Activated CD4-positive, alpha-beta T cell treated with anti-CD3 and anti-CD28 coated beads, Interleukin-2, amount 50 U/mL, for 24 hours (primary cell): ENCODE measurements around the gene POFUT2.

Source experiments
- DNase-seq, 2 donors: peaks; one replicate each; pipeline ENCODE4 v3.0.0-alpha.2; 2020; ENCODE audit warnings: low read depth in 1 of 2, low spot score in 1 of 2

The POFUT2 gene, protein sequence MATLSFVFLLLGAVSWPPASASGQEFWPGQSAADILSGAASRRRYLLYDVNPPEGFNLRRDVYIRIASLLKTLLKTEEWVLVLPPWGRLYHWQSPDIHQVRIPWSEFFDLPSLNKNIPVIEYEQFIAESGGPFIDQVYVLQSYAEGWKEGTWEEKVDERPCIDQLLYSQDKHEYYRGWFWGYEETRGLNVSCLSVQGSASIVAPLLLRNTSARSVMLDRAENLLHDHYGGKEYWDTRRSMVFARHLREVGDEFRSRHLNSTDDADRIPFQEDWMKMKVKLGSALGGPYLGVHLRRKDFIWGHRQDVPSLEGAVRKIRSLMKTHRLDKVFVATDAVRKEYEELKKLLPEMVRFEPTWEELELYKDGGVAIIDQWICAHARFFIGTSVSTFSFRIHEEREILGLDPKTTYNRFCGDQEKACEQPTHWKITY

DNA sequence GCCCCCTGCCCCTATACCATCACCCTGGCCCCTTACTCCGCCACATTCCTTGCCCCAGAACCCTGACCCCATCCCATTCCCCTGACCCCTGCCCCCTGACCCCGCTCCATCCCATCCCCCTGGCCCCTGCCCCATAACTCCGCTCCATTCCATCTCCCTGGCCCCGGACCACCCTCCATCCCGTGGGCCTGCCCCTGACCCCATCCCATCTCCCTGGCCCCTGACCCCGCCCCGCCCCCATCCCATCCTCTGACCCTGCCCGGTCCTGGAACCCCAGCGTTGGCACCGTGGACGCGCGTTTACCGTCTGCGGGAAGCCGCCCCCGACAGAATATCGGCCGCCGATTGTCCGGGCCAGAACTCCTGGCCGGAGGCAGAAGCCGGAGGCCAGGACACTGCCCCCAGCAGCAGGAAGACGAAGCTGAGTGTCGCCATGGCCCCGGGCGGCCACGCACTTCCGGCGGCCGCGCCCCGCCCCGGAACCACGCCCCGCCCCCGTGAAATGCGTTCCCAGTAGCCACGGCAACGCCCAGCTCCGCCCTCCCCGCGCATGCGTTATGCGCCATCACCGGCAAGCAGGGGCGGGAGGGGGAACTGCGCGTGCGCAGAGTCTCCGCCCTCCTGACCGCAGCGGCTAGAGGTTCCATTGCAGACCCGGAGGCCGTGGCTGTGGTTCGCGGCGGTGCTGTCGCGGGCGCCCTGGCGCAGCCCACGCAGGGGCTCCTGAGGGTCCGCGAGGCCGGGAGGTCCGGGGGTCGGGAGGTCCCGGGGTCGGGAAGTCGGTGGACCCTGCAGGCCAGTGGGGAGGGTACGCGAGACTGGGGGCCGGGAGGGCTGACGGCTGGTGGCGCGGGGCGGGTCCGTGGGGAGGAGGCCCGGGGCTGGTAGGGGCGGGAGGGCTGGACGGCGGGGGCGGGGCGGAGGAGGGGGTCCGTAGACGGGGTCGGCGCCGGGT lies at the start of gene POFUT2:
Gene POFUT2 (minus strand): TSS at position 458 of the 954 bp plus-strand sequence. CDS start 24 bp downstream, at position 434.
- peak; percentile 98 to 99 for DNase-seq

DNA sequence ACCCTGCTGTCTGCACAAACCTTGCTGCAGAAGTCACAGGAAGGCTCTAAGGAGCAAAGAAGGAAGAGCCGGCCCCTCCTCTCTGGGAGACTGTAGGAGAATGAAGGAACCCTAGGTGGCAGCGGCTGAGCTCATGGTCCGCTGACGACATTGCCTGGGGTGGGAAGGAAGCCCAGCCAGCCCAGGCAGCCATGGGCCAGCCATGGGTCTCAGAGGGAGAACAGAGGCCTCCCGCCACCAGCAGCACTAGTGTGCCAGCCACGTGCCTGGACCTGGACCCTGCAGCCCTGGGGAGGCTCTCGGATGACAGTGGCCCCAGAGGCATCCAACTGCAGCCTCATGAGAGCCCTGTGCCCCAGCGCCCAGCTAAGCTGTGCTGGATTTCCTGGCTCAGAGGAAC lies 49.2 kb upstream of the POFUT2 start:
- no peak for DNase-seq

DNA sequence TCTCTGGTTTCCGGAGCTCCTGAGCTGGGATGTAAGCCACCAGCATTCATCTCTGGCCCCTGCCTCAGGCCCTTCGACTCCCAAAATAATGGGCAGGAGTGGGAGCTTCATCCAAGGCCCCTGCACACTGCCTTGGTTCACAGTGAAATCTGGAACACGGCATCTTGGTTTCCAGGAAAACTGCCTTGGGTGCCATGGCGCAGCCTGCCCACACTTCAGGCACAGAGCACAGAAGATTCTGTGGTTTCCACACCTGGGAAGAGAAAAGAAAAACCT lies 48.8 kb upstream of the POFUT2 start:
- DNase-seq, result no peak

- DNase-seq, result no peak
Measured at GRCh38 chr21:45335761-45336534, 48.3 kb upstream of the POFUT2 start.

- no peak for DNase-seq
Measured at GRCh38 chr21:45335151-45335760, 47.6 kb upstream of the POFUT2 start.

DNA sequence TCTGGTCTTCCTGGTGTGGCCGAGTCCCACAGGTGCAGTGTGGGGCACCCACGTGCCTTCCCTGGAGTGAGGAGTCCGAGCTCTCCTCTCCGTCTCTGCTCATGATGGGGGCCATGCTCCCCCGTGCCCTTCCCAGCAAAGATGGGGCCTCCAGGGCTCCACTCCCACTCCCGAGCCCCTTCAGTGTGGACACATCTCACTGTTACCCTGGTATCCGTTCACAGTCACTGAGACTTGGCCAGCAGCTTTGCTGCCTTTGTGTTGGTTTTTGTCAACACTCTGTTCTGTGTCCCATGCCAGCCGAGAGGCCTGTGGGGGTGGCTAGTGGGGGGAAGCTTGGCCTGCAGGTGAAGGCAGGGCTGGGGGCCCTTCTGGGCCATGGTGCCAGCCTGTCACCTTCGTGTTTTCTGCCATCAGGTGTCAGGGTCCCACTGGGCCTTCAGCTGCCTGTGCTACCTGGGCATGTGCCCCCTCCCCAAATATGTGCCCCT lies 46.9 kb upstream of the POFUT2 start:
- DNase-seq, result no peak

GRCh38 chr21:45334134-45334533 lies 46.4 kb upstream of the POFUT2 start:
- no peak for DNase-seq

- DNase-seq, result no peak
Measured at GRCh38 chr21:45333583-45334121, 46.0 kb upstream of the POFUT2 start.

GRCh38 chr21:45332981-45333582 lies 45.4 kb upstream of the POFUT2 start:
- DNase-seq, result no peak

- DNase-seq, result no peak
Measured at GRCh38 chr21:45332415-45332814, 44.7 kb upstream of the POFUT2 start.

- DNase-seq, result no peak
Measured at GRCh38 chr21:45331531-45332147, 43.9 kb upstream of the POFUT2 start.

- DNase-seq, result no peak
Measured at GRCh38 chr21:45330851-45331261, 43.2 kb upstream of the POFUT2 start.

GRCh38 chr21:45330075-45330781 lies 42.5 kb upstream of the POFUT2 start:
- DNase-seq, result no peak

- no peak for DNase-seq
Measured at GRCh38 chr21:45329261-45330074, 41.8 kb upstream of the POFUT2 start.

GRCh38 chr21:45328198-45329091 lies 40.8 kb upstream of the POFUT2 start:
- no peak for DNase-seq

DNA sequence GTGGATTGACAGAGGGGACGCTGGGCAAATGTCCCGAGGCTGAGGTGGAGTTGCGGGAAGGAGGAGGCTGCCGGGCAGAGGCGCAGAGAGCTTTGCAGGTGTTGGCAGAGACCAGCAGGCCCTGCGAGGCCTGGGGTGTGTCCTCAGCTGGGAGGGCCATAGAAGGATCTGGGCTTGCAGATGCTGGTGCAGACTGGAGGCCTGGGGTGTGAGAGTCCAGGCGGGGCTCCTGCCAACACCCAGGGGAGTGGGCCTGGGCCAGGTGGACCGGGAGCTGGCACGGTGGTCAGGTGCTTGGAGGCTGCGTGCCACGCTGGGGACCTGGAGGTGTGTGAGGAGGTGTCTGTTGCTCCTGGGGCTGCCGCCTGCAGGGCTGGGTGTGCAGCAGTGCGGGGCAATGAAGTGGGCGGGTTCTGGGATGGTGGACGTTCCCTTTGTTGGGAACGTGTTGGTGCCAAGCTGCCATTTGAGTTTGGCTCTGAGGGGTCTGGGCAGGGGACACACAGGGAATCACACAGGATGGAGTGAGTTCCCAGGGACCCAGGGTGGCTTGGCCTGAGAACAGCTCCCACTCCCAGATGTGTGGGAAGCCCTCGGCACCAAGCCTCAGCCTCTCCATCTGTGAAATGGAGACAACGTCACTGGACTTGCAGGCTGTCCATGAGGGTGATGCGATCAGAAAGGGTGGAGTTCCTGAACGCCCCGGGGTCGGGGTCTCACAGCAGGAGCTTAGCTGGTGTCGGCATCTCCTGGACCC lies 39.9 kb upstream of the POFUT2 start:
- DNase-seq, result no peak
